ENCODE data around the gene PDZRN3. TPM values are rescaled to one million over a fixed set of nuclear protein-coding genes. Genes with fewer than 3 reads are reported as not detected.

The PDZRN3 gene
- total and polyA plus RNA-seq, 2 donors (not counting 3 experiments of a cell fraction or from before 2014, with no cell fraction given), result not detected

GRCh38 chr3:73351423-73352071, 273.2 kb downstream of the PDZRN3 start:
- no peak for TF ChIP-seq CTCF (IDR thresholded peaks at IDR 0.05; ENCODE audit: extremely low read depth in 1 of 2, insufficient read depth in 1 of 2, low read depth in 1 of 2, low read length in 2 of 2)
- no peak for TF ChIP-seq POLR2A (IDR thresholded peaks at IDR 0.05; ENCODE audit: low read depth, low read length)
- no peak for TF ChIP-seq GATA2 (IDR thresholded peaks at IDR 0.05; ENCODE audit: insufficient read depth, insufficient read length, low read depth, low read length)
- no peak for TF ChIP-seq POLR2AphosphoS5 (IDR thresholded peaks at IDR 0.05; ENCODE audit: insufficient read depth, low read depth, low read length)
- TF ChIP-seq MAX (IDR thresholded peaks at IDR 0.05; ENCODE audit: insufficient read depth, insufficient read length), result no peak
- TF ChIP-seq EZH2 (IDR thresholded peaks at IDR 0.05; ENCODE audit: borderline replicate concordance, low read depth, low read length, severe bottlenecking), result no peak
- TF ChIP-seq FOS (IDR thresholded peaks at IDR 0.05; ENCODE audit: borderline replicate concordance, insufficient read depth, low read length), result no peak
- TF ChIP-seq MYC (IDR thresholded peaks at IDR 0.05; ENCODE audit: low read depth, low read length), result no peak
- no peak for TF ChIP-seq JUN (IDR thresholded peaks at IDR 0.05; ENCODE audit: borderline replicate concordance, insufficient read depth, insufficient read length, low read depth)
- BruUV-seq (replicated peaks), result no TSS peak

More at GRCh38 chr3:73351423-73352071, 273.2 kb downstream of the PDZRN3 start:
- H3K36me3 ChIP-seq (ENCODE audit: control insufficient read depth in 2 of 2, extremely low read depth in 1 of 2, insufficient read depth in 2 of 2, low read length in 2 of 2), result no peaks in the 10 kb centered on the region
- no peak for FAIRE-seq
- no peaks in the 10 kb centered on the region for H3K9me3 ChIP-seq (replicated peaks; ENCODE audit: control insufficient read depth, insufficient read depth, low read length)
- H3K4me3 ChIP-seq (replicated peaks in 1 of 3; ENCODE audit: insufficient read depth in 1 of 3, low read depth in 1 of 3, low read length in 3 of 3), result no peak overlapping the region
- no peak for DNase-seq (ENCODE audit: low read depth, low spot score)
- no peaks in the 10 kb centered on the region for H3K27me3 ChIP-seq (ENCODE audit: control insufficient read depth in 2 of 2, insufficient read depth in 2 of 2, low read length in 2 of 2)
- H3K4me1 ChIP-seq (ENCODE audit: control insufficient read depth, extremely low read depth, insufficient read depth, low read length), result no peaks in the 10 kb centered on the region
- no peak overlapping the region for H3K4me2 ChIP-seq (ENCODE audit: insufficient read depth, low read length)
- H2AFZ ChIP-seq (ENCODE audit: low read depth, low read length), result no peak overlapping the region
- intact Hi-C loops (cut with micrococcal nuclease) (no loop called here), dilution Hi-C loops (cut with MboI; ENCODE audit: extremely low pct_ligation_motif_present, low sequenced_read_pairs) (no loop called here)
- H3K79me2 ChIP-seq (ENCODE audit: control insufficient read depth, insufficient read depth, low read length), result no peaks in the 10 kb centered on the region
- H3K9me1 ChIP-seq (replicated peaks; ENCODE audit: control insufficient read depth, extremely low read depth, insufficient read depth, low read length), result no peaks in the 10 kb centered on the region
- H3K27ac ChIP-seq (ENCODE audit: insufficient read depth, low read depth, low read length), result no peak overlapping the region
- POLR2A ChIA-PET, result no interaction called here
- CTCF ChIA-PET, result no interaction called here
- H3K9ac ChIP-seq (replicated peaks; ENCODE audit: extremely low read depth, insufficient read depth, low read length), result no peak overlapping the region
- H4K20me1 ChIP-seq (replicated peaks; ENCODE audit: control insufficient read depth, extremely low read depth, insufficient read depth, low read length), result no peaks in the 10 kb centered on the region
